H1 (cell line): ENCODE measurements around the gene CLNS1A. TPM values are rescaled to one million over a fixed set of nuclear protein-coding genes. Genes with fewer than 3 reads are reported as not detected.

ENCODE experiments used
- BACH1 ChIP-seq: IDR thresholded peaks from 2 replicates; pipeline ENCODE4 v1.6.1; 2012; ENCODE audit warnings: low read length, improper control_type of control experiment
- CHD1 ChIP-seq: IDR thresholded peaks from 2 replicates; pipeline ENCODE4 v1.6.1; 2012; ENCODE audit warnings: low read depth, low read length, improper control_type of control experiment
- GABPA ChIP-seq: IDR thresholded peaks from 2 replicates; pipeline ENCODE4 v1.6.1; 2011; ENCODE audit warnings: mild to moderate bottlenecking, low read length, moderate library complexity, borderline replicate concordance; ENCODE audit not compliant: insufficient read depth
- MAFK ChIP-seq: IDR thresholded peaks from 2 replicates; pipeline ENCODE4 v1.6.1; 2012; ENCODE audit warnings: low read depth, mild to moderate bottlenecking, improper control_type of control experiment, low read length
- NRF1 ChIP-seq: IDR thresholded peaks from 2 replicates; pipeline ENCODE4 v1.6.1; 2011; ENCODE audit warnings: mild to moderate bottlenecking, low read depth, low read length, improper control_type of control experiment
- polyA plus RNA-seq, 7 experiments: library from polyadenylated mRNA; depleted of rRNA in 3 of 7; stranded (reverse) in 5 of 7; unstranded in 2 of 7; fragments of >200 nt in 5 of 7; fragments of 200-250 nt in 2 of 7; gene quantifications; 1 replicate in 5 of 7; 2 replicates in 1 of 7; 4 replicates in 1 of 7; pipeline versions ENCODE4 v1.2.1 to v1.2.3, GENCODE V29; 2011 to 2013; ENCODE audit warnings: missing spikeins in 2 of 7, mixed read lengths in 2 of 7
- total RNA-seq: library from RNA; stranded (reverse); fragmentation: NEBNext Ultra II Directional; extraction: Animal tissue kit (Norgen Biotek cat#: 25700); gene quantifications from 2 replicates; pipeline ENCODE4 v1.2.1, GENCODE V29; 2021
- TF ChIP-seq, protein P1 (sequence below), 3 experiments: IDR thresholded peaks; 1 replicate in 2 of 3; 2 replicates in 1 of 3; pipeline versions ENCODE4 v1.5.1 to v1.6.1; 2011; ENCODE audit warnings: low read length in 3 of 3, mild to moderate bottlenecking in 3 of 3, inconsistent platforms in 2 of 3, low read depth in 1 of 3, moderate library complexity in 1 of 3; ENCODE audit not compliant: insufficient read depth in 1 of 3; ENCODE audit errors: control extremely low read depth in 1 of 3

CLNS1A gene
- total and polyA plus RNA-seq, 2 of the 8 experiments (the other 6 are each of a cell fraction or from before 2014, with no cell fraction given): 136 to 177 TPM

DNA sequence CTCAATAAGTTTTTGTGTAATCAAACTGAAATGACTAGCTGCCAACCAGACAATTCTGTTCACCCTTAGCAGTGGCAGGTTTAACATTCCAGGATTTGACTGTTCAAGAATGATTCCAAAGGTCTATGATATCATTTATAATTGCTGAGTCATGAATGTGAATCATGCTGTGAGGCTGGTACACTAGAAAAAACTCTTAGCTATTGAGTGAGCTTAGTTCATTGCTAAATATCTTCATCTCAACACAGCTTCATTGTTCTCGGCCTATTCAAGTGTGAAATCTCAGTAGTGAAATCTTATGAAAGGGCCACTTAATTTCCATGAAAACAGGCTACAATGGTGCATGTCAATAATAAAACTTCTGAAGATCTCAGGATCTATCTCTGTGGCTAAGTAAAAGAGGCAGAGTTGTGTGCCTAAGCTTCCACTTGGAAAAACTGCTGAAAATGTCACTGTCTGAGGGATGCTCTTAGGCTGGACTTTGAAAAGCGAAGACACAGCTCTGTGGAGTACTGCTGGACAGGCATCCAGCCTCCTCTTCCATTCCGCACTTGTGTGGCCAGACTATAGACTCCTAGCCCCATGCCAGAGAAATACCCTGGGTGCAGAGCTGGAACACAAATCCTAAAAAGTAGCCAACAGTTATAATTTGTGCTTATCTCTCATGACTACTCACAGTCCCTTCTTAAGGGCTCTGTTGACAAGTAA is 35.1 kb downstream of the CLNS1A start (continued):
- TF ChIP-seq, protein P1, sequence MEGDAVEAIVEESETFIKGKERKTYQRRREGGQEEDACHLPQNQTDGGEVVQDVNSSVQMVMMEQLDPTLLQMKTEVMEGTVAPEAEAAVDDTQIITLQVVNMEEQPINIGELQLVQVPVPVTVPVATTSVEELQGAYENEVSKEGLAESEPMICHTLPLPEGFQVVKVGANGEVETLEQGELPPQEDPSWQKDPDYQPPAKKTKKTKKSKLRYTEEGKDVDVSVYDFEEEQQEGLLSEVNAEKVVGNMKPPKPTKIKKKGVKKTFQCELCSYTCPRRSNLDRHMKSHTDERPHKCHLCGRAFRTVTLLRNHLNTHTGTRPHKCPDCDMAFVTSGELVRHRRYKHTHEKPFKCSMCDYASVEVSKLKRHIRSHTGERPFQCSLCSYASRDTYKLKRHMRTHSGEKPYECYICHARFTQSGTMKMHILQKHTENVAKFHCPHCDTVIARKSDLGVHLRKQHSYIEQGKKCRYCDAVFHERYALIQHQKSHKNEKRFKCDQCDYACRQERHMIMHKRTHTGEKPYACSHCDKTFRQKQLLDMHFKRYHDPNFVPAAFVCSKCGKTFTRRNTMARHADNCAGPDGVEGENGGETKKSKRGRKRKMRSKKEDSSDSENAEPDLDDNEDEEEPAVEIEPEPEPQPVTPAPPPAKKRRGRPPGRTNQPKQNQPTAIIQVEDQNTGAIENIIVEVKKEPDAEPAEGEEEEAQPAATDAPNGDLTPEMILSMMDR (IDR thresholded peaks at IDR 0.05; ENCODE audit: control extremely low read depth in 1 of 3, insufficient read depth in 1 of 3, low read depth in 1 of 3, low read length in 3 of 3): no peak
- TF ChIP-seq CHD1: no peak
- peak; percentile 83 for TF ChIP-seq BACH1
- no peak for TF ChIP-seq GABPA
- no peak for TF ChIP-seq NRF1
- TF ChIP-seq MAFK: peak; percentile 47; the same call in 1 of the 2 replicates
- TF ChIP-seq, all 59 proteins: peak for 2
